HUDEP-2 (cell line): ENCODE results near the gene GOT1.

Experiments
- DNase-seq, 76 experiments: peaks; one replicate each; lab custom pipeline; 2025; ENCODE audit not compliant: unreplicated experiment in 76 of 76; lab: John Stamatoyannopoulos, UW

Gene GOT1

GRCh38 chr10:99366666-99367065 lies 63.8 kb downstream of the GOT1 start:
- no peak for DNase-seq

DNA sequence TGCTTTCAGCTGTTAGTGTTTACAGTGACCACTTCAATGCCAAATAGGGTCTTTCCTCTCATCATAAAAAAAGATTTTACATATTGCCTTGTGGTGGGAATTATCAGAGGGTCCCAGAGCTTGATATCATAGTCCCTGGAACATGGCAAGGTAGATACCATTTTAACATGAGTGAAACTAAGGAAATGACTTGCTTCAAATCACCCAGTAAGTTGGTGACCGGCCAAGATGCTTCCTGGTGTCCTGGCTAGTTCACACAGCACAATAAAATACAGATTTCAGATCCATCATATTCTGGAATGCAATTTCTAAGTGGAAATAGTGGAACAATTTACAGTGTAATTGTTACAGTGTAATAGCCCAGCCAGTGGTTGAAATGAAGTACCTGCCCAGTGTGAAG lies 64.7 kb downstream of the GOT1 start:
- DNase-seq = no peak

DNA sequence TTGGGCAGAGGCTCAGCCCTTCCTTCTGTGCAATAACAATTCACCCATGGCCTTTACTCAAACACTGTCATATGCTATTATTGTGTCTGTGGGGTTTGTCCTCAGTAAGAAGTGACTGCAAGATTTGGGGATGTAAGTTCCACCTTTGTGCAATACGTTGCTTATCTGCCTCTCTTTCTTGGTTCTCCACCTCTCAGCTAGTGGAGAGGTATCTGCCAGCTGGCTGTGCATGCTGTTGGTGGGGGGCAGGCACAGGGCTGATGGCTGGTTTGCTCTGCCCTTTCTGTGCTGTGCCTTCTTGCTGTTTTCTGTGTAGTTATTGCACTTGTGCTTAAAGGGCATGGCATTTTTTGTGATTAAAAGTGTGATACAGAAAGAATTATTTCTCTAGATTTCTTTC lies 65.1 kb downstream of the GOT1 start:
- no peak for DNase-seq

DNA sequence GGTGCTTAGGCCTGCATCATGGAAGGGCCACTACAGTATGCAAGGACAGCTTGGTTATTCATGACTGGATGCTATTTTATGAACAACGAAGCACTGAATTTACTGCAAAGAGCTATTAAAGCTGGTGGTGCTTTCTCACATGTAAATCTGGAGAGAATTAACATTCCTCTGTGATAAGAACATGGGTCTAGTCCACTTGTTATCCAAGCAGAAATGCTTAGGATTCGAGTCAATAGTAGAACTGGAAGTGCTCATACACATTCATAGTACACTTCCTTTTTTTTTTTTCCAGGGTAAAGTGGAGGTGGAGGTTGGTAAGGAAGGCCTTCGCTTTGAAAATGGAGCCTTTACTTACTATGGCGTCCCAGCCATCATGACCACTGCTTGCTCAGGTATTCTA lies 66.3 kb downstream of the GOT1 start:
- no peak for DNase-seq

DNA sequence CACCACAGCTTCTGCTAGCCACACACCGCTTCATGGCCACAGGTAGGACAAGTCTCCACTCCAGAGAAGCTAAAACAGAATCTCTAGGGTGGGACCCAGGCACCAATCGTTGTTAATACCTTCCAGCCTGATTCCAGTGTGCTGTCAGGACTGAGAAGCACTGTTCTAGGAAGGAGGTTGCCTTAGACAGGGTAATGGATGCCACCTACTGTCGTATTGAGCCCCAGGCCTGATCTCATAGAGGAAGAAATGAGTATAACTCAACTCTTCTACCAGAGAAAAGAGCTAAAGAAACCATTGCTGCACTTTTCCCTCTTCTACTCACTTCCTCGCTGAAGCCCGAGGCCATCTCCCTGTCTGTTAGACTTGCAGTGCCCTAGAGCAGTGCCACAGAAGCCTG lies 69.5 kb downstream of the GOT1 start:
- DNase-seq = no peak

GRCh38 chr10:99358101-99358500 lies 72.3 kb downstream of the GOT1 start:
- DNase-seq = no peak

GRCh38 chr10:99357691-99358090 lies 72.7 kb downstream of the GOT1 start:
- no peak for DNase-seq

GRCh38 chr10:99353182-99353581 lies 77.2 kb downstream of the GOT1 start:
- DNase-seq = no peak

GRCh38 chr10:99347672-99348071 lies 82.8 kb downstream of the GOT1 start:
- DNase-seq = no peak
